Neural cell (in vitro differentiated cells): ENCODE data around the gene SLC9A3. TPM values are rescaled to one million over a fixed set of nuclear protein-coding genes. Genes with fewer than 3 reads are reported as not detected.

Experiments used
- H2AFZ ChIP-seq: fragments of 200-600, 300-800 bp; sonication (generic), shearing (Covaris generic); 2 replicates; pipeline ENCODE4 v1.6.0; 2014; ENCODE audit warnings: low read depth, mild to moderate bottlenecking, antibody characterized with exemption, low read length, moderate library complexity
- H3F3A ChIP-seq: fragments of 200-600 bp; shearing (Covaris generic); 2 replicates; pipeline ENCODE4 v1.6.1; 2016; ENCODE audit warnings: mild to moderate bottlenecking, moderate library complexity, mixed read lengths, antibody characterized with exemption, low read length; ENCODE audit not compliant: insufficient read depth, poor library complexity, severe bottlenecking
- H3K27ac ChIP-seq: fragments of 200-600, 300-800 bp; sonication (generic), shearing (Covaris generic); 2 replicates; pipeline ENCODE4 v1.5.1; 2014; ENCODE audit warnings: mild to moderate bottlenecking, low read length, moderate library complexity
- H3K27me3 ChIP-seq: fragments of 300-800, 200-600 bp; sonication (generic), shearing (Covaris generic); 2 replicates; pipeline ENCODE4 v1.6.0; 2014; ENCODE audit warnings: mild to moderate bottlenecking, low read depth, low read length, moderate library complexity; ENCODE audit not compliant: insufficient read depth
- H3K36me3 ChIP-seq: fragments of 300-800, 200-600 bp; sonication (generic), shearing (Covaris generic); 2 replicates; pipeline ENCODE4 v1.5.1; 2014; ENCODE audit warnings: mild to moderate bottlenecking, antibody characterized with exemption, low read length, moderate library complexity; ENCODE audit not compliant: insufficient read depth
- H3K4me2 ChIP-seq: fragments of 300-800, 200-600 bp; sonication (generic), shearing (Covaris generic); 2 replicates; pipeline ENCODE4 v1.6.0; 2014; ENCODE audit warnings: mild to moderate bottlenecking, low read length
- H3K4me3 ChIP-seq: fragments of 300-800, 200-600 bp; sonication (generic), shearing (Covaris generic); 2 replicates; pipeline ENCODE4 v1.5.1; 2014; ENCODE audit warnings: mild to moderate bottlenecking, low read length, moderate library complexity
- H3K79me2 ChIP-seq: fragments of 200-600 bp; shearing (Covaris generic); replicated peaks from 2 replicates; pipeline ENCODE4 v1.6.0; 2014; ENCODE audit warnings: mild to moderate bottlenecking, low read length, moderate library complexity; ENCODE audit not compliant: insufficient read depth
- H3K9ac ChIP-seq: fragments of 300-800, 200-600 bp; sonication (generic), shearing (Covaris generic); 2 replicates; pipeline ENCODE4 v1.6.1; 2016; ENCODE audit warnings: mild to moderate bottlenecking, low read length, mixed read lengths
- H3K9me2 ChIP-seq: fragments of 200-600 bp; shearing (Covaris generic); 2 replicates; pipeline ENCODE4 v1.6.1; 2016; ENCODE audit warnings: mild to moderate bottlenecking, low read length, mixed read lengths; ENCODE audit not compliant: insufficient read depth
- H3K9me3 ChIP-seq: fragments of 200-600, 300-800 bp; sonication (generic), shearing (Covaris generic); 2 replicates; pipeline ENCODE4 v1.6.1; 2016; ENCODE audit warnings: mild to moderate bottlenecking, mixed run types, low read length, moderate library complexity, mixed read lengths
- H4K20me1 ChIP-seq: fragments of 200-600 bp; shearing (Covaris generic); 2 replicates; pipeline ENCODE4 v1.6.1; 2016; ENCODE audit warnings: mild to moderate bottlenecking, mixed run types; ENCODE audit not compliant: insufficient read depth
- CTCF ChIP-seq: fragments of 450-650 bp; IDR thresholded peaks from 2 replicates; pipeline ENCODE4 v1.5.1; 2014; ENCODE audit warnings: antibody characterized with exemption, mild to moderate bottlenecking, moderate library complexity; ENCODE audit not compliant: poor library complexity, severe bottlenecking
- MXI1 ChIP-seq: fragments of 450-650 bp; conservative IDR thresholded peaks from 2 replicates; pipeline ENCODE4 v1.6.1; 2014; ENCODE audit warnings: antibody characterized with exemption, mild to moderate bottlenecking; ENCODE audit not compliant: poor library complexity, severe bottlenecking
- POLR2AphosphoS5 ChIP-seq: IDR thresholded peaks from 2 replicates; pipeline ENCODE4 v1.6.1; 2012
- RAD21 ChIP-seq: fragments of 450-650 bp; conservative IDR thresholded peaks from 2 replicates; pipeline ENCODE4 v1.6.1; 2014; ENCODE audit warnings: antibody characterized with exemption, mild to moderate bottlenecking, moderate library complexity
- REST ChIP-seq: IDR thresholded peaks from 2 replicates; pipeline ENCODE4 v1.6.1; 2012; ENCODE audit warnings: borderline replicate concordance
- polyA plus RNA-seq: library from polyadenylated mRNA; depleted of rRNA; stranded (reverse); fragments of >200 nt; gene quantifications from 2 replicates; pipeline ENCODE4 v1.2.3, GENCODE V29; 2014

The SLC9A3 gene
- polyA plus RNA-seq, 1 donor from 2014 or later, result 4.0 TPM

GRCh38 chr5:534743-535671 lies 10.8 kb upstream of the SLC9A3 start:
- TF ChIP-seq POLR2AphosphoS5 (no peak), CTCF (no peak)
- H3K9me2 ChIP-seq, result no peaks in the 10 kb centered on the region
- H3K4me2 ChIP-seq, result no peak overlapping the region
- H4K20me1 ChIP-seq, result no peaks in the 10 kb centered on the region
- no peaks in the 10 kb centered on the region for H3K36me3 ChIP-seq
- H2AFZ ChIP-seq, result no peak overlapping the region
- H3F3A ChIP-seq, result no peaks in the 10 kb centered on the region
- H3K27me3 ChIP-seq, result peaks cover 13% of the 10 kb centered on the region
- no peak overlapping the region for H3K27ac ChIP-seq
- no peaks in the 10 kb centered on the region for H3K9me3 ChIP-seq
- no peak overlapping the region for H3K4me3 ChIP-seq
- H3K9ac ChIP-seq, result no peak overlapping the region
- H3K79me2 ChIP-seq, result no peaks in the 10 kb centered on the region

GRCh38 chr5:533955-534742 lies 9.9 kb upstream of the SLC9A3 start:
- peaks cover 21% of the 10 kb centered on the region for H3K27me3 ChIP-seq

More at GRCh38 chr5:533955-534742, 9.9 kb upstream of the SLC9A3 start:
- no peak overlapping the region for H3K4me3 ChIP-seq
- H3K9me3 ChIP-seq, result no peaks in the 10 kb centered on the region
- H3K79me2 ChIP-seq, result no peaks in the 10 kb centered on the region
- H3K9me2 ChIP-seq, result no peaks in the 10 kb centered on the region
- no peaks in the 10 kb centered on the region for H3K36me3 ChIP-seq
- H3K4me2 ChIP-seq, result no peak overlapping the region
- TF ChIP-seq REST, result no peak
- TF ChIP-seq POLR2AphosphoS5, result no peak
- TF ChIP-seq RAD21, result no peak
- TF ChIP-seq MXI1, result no peak
- no peak overlapping the region for H3K27ac ChIP-seq
- H4K20me1 ChIP-seq, result no peaks in the 10 kb centered on the region
- H3F3A ChIP-seq, result no peaks in the 10 kb centered on the region
- no peak overlapping the region for H3K9ac ChIP-seq
- H2AFZ ChIP-seq, result no peak overlapping the region
